Activated CD4-positive, CD25-positive, alpha-beta regulatory T cell treated with anti-CD3 and anti-CD28 coated beads, Interleukin-2, amount 50 U/mL, for 16 hours (primary cell): ENCODE results near the gene TLK1.
"Not testable (repeated sequence)": the region's sequence is repeated elsewhere in the genome, so short reads cannot be mapped to it uniquely, and the experiment has no call there.

Source experiments
- DNase-seq: peaks from one replicate; pipeline ENCODE4 v3.0.0-alpha.2; 2020; ENCODE audit warnings: low read depth, low spot score

TLK1 gene

DNA sequence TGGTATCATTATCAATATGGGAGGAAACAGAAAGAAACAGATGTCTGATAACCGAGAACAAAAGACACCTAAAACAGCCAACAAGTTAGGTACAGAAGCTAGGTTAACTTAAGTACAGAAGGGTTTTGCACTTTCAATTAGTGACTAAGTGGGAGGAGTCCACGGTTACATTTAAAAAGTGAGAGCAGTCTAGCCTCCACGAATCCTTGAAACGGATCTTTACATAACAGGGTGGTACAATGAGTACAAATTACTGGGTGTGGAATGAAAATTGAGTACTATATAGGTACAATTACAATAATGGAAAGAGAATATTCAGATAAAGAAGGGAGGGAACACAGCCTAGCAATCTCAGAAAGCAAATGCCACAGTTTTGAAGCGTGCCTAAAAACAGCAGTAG, 76.6 kb downstream of the TLK1 start:
- no peak for DNase-seq

DNA sequence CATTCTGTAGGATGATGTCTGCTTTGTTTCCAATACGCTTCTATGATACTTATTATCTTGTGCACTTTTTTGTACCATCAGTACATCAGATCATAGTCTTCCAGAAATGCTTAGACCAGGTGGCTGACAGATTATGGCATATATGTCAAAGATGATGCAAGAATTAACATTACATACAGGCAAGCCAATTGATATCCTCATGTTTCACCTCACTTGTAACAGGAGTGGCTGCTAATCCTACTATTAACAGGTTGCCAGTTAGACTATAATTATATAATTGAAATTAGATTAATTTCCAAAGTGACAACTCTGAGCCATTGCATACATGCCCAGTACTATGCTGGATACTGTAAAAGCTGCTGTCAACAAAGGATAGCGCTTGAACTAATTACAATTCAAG, 77.2 kb downstream of the TLK1 start:
- no peak for DNase-seq

DNA sequence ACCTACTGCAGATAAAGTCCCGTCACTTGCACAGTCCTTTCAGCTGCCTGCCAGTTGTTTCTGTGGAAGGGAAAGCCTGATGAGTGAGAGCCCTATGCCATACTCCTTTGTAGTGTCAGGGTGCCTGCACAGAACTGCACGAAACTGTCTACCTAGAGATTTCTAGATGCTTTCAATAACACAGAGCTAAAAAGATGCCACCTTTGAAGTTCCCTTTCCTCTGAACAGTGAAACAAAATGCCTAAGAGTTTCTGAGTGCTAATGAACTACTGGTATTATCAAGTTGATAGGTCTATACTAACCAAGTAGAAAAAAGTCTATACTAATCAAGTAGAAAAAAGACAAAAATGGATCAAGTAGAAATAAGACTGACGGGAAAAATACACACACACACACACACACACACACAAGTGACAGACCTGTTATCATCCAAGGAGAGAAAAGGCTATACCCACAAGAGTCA, 79.0 kb downstream of the TLK1 start:
- no peak for DNase-seq

DNA sequence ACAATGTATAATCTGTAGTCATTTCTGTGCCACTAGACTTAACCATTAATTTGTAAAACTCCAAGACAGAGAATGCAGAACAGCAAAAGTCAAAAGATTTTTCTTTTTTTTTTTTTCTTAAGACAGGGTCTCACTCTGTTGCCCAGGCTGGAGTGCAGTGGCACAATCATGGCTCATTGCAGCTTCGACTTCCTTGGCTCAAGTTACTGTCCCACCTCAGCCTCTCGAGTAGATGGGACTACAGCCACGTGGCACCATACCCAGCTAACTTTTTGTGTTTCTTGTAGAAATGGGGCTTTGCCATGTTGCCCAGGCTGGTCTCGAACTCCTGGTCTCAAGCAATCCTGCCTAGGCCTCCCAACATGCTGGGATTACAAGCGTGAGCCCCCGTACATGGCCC, 80.1 kb downstream of the TLK1 start:
- no peak for DNase-seq

DNA sequence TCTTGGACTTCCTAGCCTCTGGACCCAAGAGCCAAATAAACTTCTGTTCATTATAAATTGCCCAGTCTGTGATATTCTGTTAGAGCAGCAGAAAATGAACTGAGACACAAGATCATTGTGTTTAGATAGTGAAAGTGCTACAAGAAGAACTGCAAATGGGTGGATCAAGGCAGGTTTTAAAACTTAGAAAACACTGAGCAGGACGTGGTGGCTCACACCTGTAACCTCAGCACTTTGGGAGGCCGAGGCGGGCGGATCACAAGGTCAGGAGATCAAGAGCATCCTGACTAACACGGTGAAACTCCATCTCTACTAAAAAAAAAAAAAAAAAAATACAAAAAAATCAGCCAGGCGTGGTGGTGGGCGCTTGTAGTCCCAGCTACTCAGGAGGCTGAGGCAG, 84.3 kb downstream of the TLK1 start:
- DNase-seq, result not testable (repeated sequence)

DNA sequence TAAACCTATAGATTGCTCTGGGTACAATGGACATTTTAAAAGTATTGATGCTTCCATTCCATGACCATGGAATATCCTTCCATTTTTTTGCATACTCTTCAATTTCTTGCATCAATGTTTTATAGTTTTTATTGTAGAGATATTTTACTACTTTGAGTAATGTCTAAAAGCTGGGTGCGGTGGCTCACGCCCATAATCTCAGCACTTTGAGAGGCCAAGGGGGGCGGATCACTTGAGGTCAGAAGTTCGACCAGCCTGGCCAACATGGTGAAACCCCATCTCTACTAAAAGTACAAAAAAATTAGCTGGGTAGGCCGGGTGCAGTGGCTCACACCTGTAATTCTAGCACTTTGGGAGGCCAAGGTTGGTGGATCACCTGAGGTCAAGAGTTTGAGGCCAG, 88.5 kb downstream of the TLK1 start:
- no peak for DNase-seq

DNA sequence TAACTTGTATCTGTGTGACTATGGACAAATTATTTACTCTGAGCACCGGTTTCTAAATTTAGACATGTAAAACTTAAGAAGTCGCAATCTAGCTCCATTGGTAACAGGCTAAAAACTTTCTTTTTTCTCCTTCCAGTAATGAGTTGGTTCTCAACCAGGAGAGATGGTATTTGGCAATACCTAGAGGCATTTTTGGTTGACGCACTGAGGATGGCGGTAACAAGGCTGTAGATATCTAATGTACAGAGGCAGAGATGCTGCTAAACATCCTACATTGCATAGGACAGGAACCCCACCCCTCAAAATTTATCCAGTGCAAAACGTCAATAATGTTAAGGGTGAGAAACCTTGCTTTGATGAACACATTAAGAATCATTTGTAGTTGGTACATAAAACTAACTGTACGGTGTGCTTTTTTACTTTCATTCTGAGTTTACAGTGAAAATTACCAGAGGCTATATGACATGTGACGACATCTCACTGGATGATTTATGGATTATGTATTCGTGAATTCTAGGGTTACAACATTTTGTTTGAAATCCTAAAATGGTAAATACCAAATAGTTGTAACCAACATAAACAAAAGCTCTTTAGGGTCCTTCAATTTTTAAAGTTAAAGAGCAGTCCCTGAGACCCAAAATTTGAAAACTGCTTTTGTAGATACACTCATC, 91.3 kb downstream of the TLK1 start:
- DNase-seq, result no peak

DNA sequence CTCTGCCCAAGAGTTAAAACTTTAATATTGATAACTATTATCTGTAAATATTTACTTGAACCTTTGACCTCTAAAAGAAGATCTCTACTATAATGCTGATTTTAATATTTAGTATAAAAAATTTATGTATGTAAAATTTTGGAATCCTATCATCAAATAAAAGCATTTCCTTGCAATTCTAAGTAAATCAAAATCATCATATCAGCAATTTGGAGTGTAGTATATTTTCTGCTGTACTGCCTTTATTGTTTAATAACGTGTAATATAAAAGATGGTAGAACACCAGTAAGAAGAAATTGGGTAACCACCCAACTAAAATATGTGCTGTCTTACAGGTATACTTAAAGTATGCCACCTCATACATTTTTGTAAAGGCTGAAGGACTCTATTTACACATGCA, 94.6 kb downstream of the TLK1 start:
- DNase-seq, result no peak

DNA sequence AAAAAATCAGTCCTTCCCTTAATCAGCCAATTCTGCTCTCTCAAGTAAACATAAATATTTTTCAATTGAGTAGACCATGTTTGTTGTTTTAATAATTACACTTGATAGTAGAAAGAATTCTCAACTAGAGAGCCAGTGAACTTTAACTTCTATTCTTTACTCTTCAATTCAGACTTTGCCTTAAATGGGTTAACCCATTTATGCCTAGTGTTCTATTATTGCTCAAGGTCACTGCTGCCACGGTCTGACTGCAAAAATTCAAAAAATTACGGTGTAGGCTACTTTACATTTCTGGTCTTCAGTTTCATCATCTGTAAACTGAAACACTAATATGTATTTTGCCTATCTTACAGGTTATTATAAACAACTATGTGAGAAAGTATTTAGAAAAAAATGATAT, 103.1 kb downstream of the TLK1 start:
- no peak for DNase-seq

DNA sequence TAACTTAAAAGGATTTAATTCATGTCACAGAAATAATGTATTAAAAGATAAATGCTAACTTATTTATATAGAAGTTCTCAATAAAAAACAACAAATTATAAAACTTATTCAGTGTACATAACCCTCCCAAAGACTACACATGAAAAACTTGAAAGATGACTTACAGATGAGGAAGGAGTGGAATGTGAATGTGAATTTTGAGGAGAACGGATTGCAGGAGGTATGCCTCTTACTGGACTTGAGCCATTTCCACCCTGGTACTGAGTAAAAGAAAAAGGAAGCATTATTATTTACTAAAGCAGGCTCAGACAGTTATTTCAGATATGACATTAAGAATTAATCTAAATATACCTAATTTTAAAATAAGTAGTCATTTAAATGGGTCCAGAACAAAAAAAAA, 104.4 kb downstream of the TLK1 start:
- no peak for DNase-seq

DNA sequence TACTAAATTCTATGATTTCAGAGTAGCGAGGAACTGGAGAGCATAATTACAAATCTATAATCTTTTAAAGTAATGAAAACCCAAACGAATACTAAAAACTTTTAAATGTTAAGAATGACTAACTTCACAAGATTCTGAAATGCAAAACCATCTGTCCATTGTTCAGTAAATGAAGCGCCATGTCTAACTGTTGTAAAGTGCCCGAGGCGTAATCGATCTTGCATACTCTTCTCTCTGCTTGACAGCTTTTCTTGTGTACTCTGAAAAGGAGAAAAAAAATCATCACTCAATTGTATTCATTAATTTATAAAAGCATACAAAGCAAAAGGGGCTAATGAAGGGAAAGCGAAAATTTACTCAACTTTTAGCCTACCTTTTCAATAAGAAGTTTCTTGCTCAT, 111.0 kb downstream of the TLK1 start:
- no peak for DNase-seq

DNA sequence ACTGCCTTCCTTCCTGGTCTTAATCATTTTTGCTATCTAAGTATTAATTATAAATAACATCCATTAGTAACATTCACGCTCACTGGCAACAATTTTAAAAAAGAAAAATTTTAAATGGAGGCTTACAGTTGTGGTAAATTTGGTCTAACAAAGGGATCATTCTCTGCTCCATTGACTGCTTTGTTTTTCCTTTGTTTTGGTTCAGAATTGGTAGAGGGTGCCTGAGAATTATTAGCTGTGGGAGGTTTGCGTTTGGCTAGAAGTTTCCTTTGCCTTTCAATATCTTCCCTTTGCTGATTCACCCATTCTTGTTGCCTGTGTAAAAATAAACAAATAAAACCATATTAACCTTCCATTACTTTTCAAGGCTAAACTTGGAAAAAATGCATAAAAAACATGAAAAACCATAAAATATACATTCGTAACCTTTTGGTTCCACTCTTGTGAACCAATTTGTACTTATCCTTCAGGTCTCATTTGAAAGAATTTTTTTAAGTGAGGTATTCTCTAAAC, 114.6 kb downstream of the TLK1 start:
- no peak for DNase-seq

DNA sequence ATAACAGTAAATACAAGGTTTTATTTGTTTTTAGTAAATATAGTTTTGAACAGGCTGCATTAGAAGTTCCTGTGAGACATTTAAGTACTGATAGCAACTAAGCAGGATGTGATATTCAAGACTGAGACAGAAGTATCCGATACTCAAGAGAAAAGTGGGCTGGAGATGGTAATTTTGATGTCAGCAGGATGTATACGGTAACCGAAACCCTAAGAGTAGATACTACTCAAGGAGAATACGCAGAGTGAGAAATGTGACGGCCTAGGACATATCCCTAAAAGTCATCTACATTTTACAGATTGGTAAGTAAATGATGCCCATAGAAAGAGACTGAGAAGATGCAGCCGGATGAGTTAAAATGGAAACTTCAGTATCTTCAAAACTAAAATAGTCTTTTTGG, 116.3 kb downstream of the TLK1 start:
- no peak for DNase-seq

DNA sequence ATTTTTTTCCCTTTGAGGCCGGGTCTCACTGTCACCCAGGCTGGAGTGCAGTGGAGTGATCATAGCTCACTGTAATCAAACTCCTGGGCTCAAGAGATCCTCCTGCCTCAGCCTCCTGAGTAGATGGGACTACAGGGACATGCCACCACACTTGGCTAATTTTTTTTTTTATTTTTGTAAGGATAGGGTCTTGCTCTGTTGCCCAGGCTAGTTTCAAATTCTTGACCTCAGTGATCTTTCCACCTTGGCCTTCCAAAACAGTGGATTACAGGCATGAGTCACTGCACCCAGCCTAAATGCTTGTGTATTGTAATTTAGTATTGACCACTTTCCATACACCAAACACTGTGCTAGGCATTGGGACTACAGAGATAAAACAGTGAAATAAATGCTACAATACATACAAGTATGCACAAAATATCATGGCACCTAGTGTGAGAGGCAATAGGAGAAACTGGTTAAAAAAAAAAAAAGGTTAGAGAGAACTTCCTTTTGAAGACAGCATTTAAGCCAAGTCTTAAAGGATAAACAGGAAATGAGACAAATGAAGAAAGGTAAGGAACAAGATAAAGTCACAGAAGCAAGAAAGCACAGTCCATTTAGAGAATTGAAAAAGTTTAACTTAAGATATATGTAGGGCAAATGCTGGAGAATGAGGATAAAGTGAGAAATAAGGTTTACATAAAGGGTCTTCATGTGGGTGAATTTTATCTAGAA, 118.3 kb downstream of the TLK1 start:
- DNase-seq, result no peak

DNA sequence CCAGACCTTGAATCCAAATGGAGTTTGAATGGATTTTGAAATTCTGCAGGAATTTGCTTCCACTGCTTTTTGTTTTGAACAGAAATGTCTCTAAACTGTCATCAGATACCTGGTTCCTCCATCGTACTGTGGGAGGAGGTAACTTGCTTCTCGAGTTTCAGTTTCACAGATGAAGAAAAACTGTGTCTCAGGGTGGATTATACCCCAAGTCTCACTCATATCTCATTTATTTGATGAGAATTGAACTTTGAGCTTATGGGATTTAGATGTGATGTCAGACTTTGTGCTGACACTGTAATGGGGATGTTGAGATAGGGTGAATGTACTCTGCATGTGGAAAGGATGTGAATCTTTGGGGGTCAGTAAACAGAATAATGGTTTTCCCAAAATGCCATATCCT, 124.2 kb downstream of the TLK1 start:
- DNase-seq, result no peak

DNA sequence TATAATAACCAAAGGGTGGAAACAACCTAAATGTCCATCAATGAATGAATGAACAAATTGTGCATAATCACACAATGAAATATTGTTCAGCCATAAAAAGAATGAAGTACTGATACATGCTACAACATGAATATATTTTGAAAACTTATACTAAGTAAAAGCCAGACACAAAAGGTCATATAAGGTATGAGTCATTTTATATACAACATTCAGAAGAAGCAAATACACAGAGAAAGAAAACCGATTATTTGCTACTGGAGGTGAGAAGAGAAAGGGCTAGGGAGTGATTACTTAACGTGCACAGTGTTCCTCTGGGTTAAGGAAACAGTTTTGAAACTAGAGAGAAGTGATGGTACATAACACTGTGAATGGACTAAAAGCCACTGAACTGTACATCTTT, 126.4 kb downstream of the TLK1 start:
- DNase-seq, result no peak

DNA sequence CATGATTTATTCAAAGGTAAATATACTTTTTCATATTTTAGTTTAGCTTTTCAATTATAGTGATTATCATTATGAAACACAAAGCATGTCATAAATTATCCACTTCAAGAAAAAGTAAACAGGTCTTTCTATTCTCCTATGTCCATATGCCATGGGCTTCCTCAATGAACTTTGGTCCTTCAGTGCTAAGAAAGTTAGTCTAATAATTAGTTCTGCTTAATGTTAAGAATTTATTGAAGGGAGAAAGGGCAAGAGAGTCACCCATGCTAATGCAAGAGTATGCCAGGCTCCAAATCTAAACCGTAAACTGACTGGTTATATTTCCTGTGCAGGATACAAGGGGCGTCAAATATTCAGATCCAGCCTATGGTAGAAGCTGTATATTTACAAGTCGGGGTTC, 135.5 kb downstream of the TLK1 start:
- DNase-seq, result no peak

DNA sequence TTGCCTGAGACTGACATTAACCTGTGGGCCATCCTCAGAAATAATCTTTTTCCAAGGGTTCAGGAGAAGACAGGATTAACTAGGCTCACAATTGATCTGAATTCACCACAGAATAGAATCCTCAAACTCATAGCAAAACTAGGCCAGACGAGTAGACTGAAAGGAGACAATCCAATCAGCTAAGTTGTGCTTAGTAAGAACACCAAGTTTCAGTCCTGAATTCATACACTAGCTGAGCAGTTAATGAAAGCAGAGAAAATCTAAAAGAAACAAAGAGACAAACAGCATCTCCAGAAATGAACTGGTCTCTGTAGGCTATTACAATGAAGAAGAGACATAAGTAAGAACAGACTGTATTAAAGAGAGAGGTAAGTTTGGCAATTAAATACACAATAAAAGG, 142.2 kb downstream of the TLK1 start:
- DNase-seq, result no peak

DNA sequence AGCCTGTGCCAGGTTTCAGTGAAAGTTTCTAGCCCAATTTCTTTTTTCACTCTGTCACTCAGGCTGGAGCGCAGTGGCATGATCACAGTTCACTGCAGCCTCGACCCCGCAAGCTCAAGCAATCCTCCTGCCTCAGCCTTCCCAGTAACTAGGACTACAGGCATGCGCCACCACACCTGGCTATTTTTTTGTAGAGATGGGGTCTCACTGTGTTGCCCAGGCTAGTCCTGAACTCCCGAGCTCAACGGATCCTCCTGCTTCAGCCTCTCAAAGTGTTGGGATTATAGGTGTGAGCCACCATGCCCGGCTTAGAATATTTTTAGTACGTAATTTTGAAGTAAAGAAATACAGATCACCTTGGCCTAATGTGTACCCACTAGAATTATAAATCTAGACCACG, 144.6 kb downstream of the TLK1 start:
- DNase-seq, result no peak

DNA sequence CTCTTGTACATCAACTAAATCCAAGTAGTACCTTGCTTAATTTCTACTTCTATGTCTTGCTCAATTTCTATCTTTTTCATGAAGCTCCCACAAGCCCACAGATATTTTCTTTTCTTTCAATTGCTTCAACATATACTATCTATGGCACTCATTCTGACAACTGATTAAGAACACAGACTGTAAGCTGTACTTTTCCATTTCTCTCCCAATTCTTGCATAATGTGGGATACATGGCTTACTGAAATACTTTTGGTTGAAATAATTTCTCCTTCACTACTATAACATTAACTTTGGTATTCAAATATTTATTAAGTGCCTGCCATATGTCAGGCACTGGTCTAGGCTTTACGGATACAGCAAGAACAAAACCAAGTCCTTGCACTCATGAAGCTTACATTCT, 146.8 kb downstream of the TLK1 start:
- no peak for DNase-seq

DNA sequence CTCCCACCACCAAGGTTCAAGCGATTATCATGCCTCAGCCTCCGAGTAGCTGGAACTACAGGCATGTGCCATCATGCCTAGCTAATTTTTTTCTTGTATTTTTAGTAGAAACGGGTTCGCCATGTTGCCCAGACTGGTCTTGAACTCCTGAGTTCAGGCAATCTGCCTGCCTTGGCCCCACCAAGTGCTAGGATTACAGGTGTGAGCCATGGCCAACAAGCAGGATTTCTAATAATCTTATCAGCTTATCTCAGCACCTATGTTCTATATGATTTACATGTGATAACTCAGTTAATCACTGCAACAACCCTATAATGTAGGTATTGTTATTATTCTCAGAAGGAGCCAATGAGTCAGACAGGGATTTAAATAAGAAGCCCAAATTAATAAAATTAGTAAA, 151.3 kb downstream of the TLK1 start:
- no peak for DNase-seq

DNA sequence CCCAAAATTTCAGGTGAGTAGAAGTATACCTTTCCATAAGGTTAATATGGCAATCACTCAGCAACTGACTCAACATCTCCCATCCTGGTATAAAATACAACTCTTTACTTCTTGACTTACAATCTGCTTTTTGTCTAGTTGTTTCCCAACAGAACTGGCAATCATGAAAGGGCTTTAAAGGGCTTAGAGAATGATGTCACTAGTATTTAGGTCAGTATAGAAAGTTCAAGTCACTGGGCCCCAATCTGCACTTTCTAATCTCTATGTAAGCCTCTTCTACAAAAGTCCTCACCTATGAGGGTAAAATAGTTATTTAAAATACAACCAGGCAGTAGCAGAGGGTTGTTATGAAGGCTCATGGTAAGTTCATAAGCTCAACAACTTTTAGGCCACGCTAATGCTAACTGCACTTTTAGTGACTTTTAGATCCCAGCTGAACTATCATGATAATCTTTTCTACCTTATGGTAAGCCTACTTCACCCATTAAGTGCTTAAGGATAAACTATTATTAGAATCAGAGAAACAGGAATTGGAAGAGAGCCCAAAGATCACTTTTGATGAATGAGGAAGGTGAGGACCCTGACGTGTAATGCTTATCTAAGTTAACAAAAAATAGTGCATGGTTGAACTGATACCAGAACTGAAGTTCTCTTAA, 152.0 kb downstream of the TLK1 start:
- DNase-seq, result no peak

DNA sequence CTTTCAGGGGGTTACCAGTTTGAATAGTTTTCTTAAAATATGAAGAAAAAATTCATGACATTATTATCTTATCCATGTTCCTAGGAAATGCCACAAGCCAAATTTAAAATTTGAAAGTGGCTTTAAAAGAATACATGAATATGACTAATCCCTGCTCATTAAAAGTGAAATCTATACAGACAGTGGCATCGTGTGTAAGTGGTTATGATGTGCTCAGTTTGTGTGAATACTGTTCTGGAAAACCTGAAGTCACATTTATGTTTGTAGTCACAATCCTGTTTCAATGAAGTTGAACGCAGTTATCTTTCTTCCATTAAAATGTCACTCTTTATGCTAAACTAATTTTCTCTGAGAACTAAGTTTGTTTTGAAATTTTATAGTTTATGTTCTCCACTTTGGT, 155.9 kb downstream of the TLK1 start:
- DNase-seq, result no peak
